ENCODE measurements around the gene KIF6. TPM values are rescaled to one million over a fixed set of nuclear protein-coding genes. Genes with fewer than 3 reads are reported as not detected.

Gene KIF6
- total RNA-seq, 4 donors from 2014 or later: 0.83 to 2.6 (median 1.1) TPM

DNA sequence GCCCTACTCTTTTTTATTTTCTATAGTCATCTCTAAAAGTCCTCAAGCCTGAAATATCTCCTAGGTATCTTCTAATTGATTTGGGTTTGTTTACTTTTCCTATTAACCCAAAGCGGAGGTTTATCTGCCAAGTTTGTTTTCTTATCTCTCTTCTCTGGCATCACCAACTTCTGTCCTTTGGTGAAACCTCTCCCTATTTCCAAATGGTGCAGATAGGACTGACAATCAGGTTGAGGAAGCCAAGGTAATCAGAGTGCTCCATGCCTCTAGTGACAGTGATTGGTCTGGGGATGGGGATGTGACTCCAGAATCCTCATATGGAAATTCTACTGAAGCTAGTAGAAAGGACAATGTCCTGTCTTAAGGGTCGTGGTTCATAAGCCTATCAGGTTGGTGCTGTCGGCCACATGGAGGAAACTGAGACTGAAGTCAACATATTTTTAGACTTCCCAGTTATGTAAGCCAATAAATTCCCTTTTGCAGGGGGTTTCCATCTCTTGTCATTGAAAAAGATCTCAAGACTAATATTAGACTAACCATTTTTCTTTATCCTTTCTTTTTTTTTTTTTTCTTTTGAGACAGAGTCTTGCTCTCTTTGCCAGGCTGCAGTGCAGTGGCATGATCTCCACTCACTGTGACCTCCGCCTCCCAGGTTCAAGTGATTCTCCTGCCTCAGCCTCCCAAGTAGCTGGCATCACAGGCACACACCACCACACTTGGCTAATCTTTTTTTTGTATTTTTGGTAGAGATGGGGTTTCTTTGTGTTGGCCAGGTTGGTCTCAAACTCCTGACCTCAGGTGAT lies 28.0 kb downstream of the KIF6 start:
- no peak for TF ChIP-seq EP300 (IDR thresholded peaks at IDR 0.05)
- TF ChIP-seq POLR2AphosphoS5 (IDR thresholded peaks at IDR 0.05): no peak
- TF ChIP-seq POLR2A (IDR thresholded peaks at IDR 0.05; ENCODE audit: low read depth): no peak
- TF ChIP-seq, protein P1, sequence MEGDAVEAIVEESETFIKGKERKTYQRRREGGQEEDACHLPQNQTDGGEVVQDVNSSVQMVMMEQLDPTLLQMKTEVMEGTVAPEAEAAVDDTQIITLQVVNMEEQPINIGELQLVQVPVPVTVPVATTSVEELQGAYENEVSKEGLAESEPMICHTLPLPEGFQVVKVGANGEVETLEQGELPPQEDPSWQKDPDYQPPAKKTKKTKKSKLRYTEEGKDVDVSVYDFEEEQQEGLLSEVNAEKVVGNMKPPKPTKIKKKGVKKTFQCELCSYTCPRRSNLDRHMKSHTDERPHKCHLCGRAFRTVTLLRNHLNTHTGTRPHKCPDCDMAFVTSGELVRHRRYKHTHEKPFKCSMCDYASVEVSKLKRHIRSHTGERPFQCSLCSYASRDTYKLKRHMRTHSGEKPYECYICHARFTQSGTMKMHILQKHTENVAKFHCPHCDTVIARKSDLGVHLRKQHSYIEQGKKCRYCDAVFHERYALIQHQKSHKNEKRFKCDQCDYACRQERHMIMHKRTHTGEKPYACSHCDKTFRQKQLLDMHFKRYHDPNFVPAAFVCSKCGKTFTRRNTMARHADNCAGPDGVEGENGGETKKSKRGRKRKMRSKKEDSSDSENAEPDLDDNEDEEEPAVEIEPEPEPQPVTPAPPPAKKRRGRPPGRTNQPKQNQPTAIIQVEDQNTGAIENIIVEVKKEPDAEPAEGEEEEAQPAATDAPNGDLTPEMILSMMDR (IDR thresholded peaks at IDR 0.05): no peak

DNA sequence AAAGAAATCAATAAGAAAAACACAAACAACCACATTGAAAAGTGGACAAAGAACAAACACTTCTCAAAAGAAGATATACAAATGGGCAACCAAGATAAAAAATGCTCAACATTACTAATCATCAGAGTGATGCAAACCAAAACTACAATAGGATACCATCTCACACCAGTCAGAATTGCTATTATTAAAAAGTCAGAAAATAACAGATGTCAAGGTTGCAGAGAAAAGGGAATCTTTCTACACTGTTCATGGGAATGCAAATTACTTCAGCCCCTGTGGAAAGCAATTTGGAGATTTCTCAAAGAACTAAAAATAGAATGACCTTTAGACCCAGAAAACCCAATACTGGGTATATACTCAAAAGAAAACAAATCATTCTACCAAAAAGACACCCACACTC lies 29.8 kb downstream of the KIF6 start:
- Histone ChIP-seq H3K4me1 (peaks cover 0 to 19% (median 4%) of the 10 kb centered on the region in 4 donors), H3K9me3 (no peaks in the 10 kb centered on the region), H3K4me3 (no peak overlapping the region), H3K27me3 (no peaks in the 10 kb centered on the region), H3K36me3 (no peaks in the 10 kb centered on the region), H3K27ac (replicated peaks in 1 of 4) (no peak overlapping the region)
- TF ChIP-seq EP300 (IDR thresholded peaks at IDR 0.05) (no peak), POLR2A (IDR thresholded peaks at IDR 0.05; ENCODE audit: low read depth) (no peak), POLR2AphosphoS5 (IDR thresholded peaks at IDR 0.05) (no peak)
- DNase-seq (ENCODE audit: extremely low spot score): no peak
- intact Hi-C loops (cut with DNase I): no loop called here

More for the DNA sequence above, 28.0 kb downstream of the KIF6 start:
- intact Hi-C loops (cut with DNase I): no loop called here
- H3K4me1 ChIP-seq: peaks cover 0 to 19% (median 4%) of the 10 kb centered on the region in 4 donors
- H3K27ac ChIP-seq (replicated peaks in 1 of 4): no peak overlapping the region
- WGBS: 83% methylated on average over 4 of the region's 4 CpGs
- no peak for DNase-seq (ENCODE audit: extremely low spot score)
- H3K27me3 ChIP-seq: no peaks in the 10 kb centered on the region
- H3K4me3 ChIP-seq: no peak overlapping the region
- no peaks in the 10 kb centered on the region for H3K36me3 ChIP-seq
- H3K9me3 ChIP-seq: no peaks in the 10 kb centered on the region

DNA sequence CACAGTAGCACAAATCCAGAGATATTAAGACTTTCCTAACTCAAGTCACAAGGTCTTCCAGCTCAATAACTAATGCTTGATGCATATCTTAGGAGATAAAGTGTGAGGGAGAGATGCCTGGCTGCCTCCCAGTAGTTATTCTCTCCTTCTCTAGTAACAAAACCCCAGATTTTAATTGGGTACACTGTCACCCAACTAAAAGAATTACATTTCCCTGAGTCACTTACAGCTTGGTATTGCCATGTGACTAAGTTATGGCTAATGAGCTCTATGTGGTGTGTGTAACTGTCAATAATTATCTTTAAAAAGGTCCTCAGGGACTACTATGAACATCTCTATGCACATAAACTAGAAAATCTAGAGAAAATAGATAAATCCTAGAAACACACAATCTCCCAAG lies 32.0 kb downstream of the KIF6 start:
- peaks cover 0 to 7% (median 2%) of the 10 kb centered on the region in 4 donors for H3K4me1 ChIP-seq
- no peak for DNase-seq (ENCODE audit: extremely low spot score)
- intact Hi-C loops (cut with DNase I): no loop called here
- no peaks in the 10 kb centered on the region for H3K27me3 ChIP-seq
- H3K36me3 ChIP-seq: no peaks in the 10 kb centered on the region
- no peak overlapping the region for H3K27ac ChIP-seq (replicated peaks in 1 of 4)
- H3K4me3 ChIP-seq: no peak overlapping the region
- H3K9me3 ChIP-seq: no peaks in the 10 kb centered on the region
- TF ChIP-seq, protein P1 (IDR thresholded peaks at IDR 0.05): no peak
- TF ChIP-seq EP300 (IDR thresholded peaks at IDR 0.05): no peak
- no peak for TF ChIP-seq POLR2AphosphoS5 (IDR thresholded peaks at IDR 0.05)
- TF ChIP-seq POLR2A (IDR thresholded peaks at IDR 0.05; ENCODE audit: low read depth): no peak

DNA sequence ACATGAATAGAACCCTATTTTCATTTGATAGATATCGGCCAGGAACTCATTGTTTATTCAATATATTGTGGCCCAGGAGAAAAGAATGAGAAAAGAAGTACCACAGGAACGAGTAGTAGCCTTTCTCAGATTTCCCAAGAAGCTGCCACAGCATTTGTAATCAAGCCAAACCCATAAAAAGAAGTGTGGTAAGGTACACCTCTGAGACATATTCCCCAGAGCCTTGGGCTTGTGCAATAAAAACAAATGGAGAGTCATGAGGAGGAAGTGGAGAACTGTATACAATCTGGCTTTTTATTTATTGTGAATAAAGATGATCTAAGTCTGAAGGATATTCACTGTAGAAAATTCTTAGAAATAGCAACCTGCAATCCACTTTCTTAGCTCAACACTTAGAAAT lies 36.7 kb downstream of the KIF6 start:
- no peak for DNase-seq (ENCODE audit: extremely low spot score)
- Histone ChIP-seq H3K9me3 (no peaks in the 10 kb centered on the region), H3K27ac (replicated peaks in 1 of 4) (no peak overlapping the region), H3K27me3 (no peaks in the 10 kb centered on the region), H3K36me3 (no peaks in the 10 kb centered on the region), H3K4me3 (no peak overlapping the region), H3K4me1 (peaks cover 0 to 26% (median 15%) of the 10 kb centered on the region in 4 donors)
- intact Hi-C loops (cut with DNase I): no loop called here
- 49% methylated on average over 2 of the region's 2 CpGs for WGBS
- TF ChIP-seq EP300 (IDR thresholded peaks at IDR 0.05) (no peak), POLR2A (IDR thresholded peaks at IDR 0.05; ENCODE audit: low read depth) (no peak), POLR2AphosphoS5 (IDR thresholded peaks at IDR 0.05) (no peak)
- TF ChIP-seq, protein P1 (IDR thresholded peaks at IDR 0.05): no peak

DNA sequence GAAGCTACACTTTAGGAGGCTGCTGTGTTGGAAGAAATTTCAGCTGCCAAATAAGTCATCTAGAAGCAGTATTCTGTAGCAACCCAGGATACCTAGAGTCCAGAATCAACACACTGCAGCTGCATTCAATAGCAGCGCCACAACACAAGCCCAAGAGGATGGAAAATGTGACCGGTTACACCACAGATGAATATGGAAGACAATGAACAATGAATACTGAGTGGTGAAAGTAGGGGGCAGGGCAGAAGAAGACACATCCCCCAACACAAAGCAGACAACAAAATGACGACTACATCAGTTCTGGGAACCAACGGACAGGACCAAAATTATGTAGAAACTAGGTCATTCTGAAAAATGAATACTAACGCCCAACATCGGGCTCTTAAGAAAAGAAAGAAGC lies 38.2 kb downstream of the KIF6 start:
- no peaks in the 10 kb centered on the region for H3K27me3 ChIP-seq
- DNase-seq (ENCODE audit: extremely low spot score): no peak
- TF ChIP-seq POLR2A (IDR thresholded peaks at IDR 0.05; ENCODE audit: low read depth) (no peak), EP300 (IDR thresholded peaks at IDR 0.05) (no peak), POLR2AphosphoS5 (IDR thresholded peaks at IDR 0.05) (no peak)
- TF ChIP-seq, protein P1 (IDR thresholded peaks at IDR 0.05): no peak
- no peaks in the 10 kb centered on the region for H3K36me3 ChIP-seq
- peaks cover 0 to 27% (median 16%) of the 10 kb centered on the region in 4 donors for H3K4me1 ChIP-seq
- no peak overlapping the region for H3K4me3 ChIP-seq
- H3K27ac ChIP-seq (replicated peaks in 1 of 4): no peak overlapping the region
- intact Hi-C loops (cut with DNase I): no loop called here
- 78% methylated on average over 6 of the region's 6 CpGs for WGBS
- H3K9me3 ChIP-seq: no peaks in the 10 kb centered on the region

Data from esophagus muscularis mucosa (tissue), 4 donors.